T-helper 17 cell (primary cell): Measurements from ENCODE around the gene C11orf86. TPM values are rescaled to one million over a fixed set of nuclear protein-coding genes. Genes with fewer than 3 reads are reported as not detected.

Source experiments
- ATAC-seq: fragments of 150-1000 bp; cut with Tn5 transposase; 2 replicates; pipeline ENCODE4 v1.10.0; 2021; ENCODE audit warnings: mild to moderate bottlenecking, moderate library complexity
- DNase-seq, 3 donors: peaks; one replicate each; pipeline versions ENCODE4 v3.0.0 to v3.0.0-alpha.2; 2020 to 2021
- H3K9me3 ChIP-seq: one replicate; pipeline ENCODE4 v1.7.0; 2013; ENCODE audit warnings: low read length, mild to moderate bottlenecking; ENCODE audit not compliant: control insufficient read depth, poor library complexity, severe bottlenecking
- H3K27ac Mint-ChIP-seq: one replicate; pipeline ENCODE4 v1.8.0; 2022; ENCODE audit warnings: mild to moderate bottlenecking, moderate library complexity, mixed read lengths
- H3K27me3 Mint-ChIP-seq: one replicate; pipeline ENCODE4 v1.8.0; 2022; ENCODE audit warnings: mixed read lengths
- H3K36me3 Mint-ChIP-seq: one replicate; pipeline ENCODE4 v1.8.0; 2022; ENCODE audit warnings: low read depth, mixed read lengths
- H3K4me1 Mint-ChIP-seq: one replicate; pipeline ENCODE4 v1.8.0; 2022; ENCODE audit warnings: mild to moderate bottlenecking, mixed read lengths
- H3K4me3 Mint-ChIP-seq: one replicate; pipeline ENCODE4 v1.8.0; 2022; ENCODE audit warnings: mild to moderate bottlenecking, moderate library complexity, mixed read lengths
- total RNA-seq, 4 donors: library from RNA in 2 of 4; stranded (reverse) in 2 of 4; gene quantifications; one replicate each; pipeline ENCODE4 v1.2.3 and lab custom pipeline; 2022 to 2026

Gene C11orf86, protein sequence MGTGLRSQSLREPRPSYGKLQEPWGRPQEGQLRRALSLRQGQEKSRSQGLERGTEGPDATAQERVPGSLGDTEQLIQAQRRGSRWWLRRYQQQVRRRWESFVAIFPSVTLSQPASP
- not detected for total RNA-seq
- total RNA-seq (lab: John Stamatoyannopoulos, UW), result 0 reads per million in 2 donors

DNA sequence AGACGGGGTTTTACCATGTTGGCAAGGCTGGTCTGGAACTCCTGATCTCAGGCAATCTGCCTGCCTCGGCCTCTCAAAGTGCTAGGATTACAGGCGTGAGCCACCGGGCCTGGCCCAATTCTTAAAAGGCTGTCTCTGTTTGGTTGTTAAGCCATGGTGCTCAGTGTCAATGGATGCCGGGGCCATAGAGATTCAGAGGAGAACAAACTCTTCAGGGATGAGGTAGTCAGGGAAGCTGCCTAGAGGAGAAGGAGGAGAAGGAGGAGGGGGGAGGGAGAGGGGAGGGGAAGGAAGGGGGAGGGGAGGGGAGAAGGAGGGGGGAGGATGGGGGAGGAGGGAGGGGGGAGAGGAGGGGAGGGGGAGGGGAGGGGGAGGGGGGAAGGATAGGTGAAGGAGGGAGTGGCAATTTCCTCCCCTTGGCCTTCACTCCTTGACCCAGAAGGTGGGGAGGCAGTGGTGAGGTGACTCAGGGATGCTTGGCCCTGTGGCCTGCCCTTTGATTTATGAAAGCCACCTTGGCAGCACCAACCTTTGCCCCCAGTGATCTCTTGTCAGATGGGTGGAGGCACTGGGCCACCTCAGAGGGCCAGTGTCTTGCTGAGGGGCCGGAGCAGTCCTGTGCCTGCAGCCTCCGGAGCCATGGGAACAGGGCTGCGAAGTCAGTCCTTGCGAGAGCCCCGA is at the start of gene C11orf86:
Gene C11orf86, plus strand, starts transcription at position 581 of the 681 bp plus-strand sequence. Its CDS starts 59 bp downstream, at position 640.
- DNase-seq (no peak), ATAC-seq (no peak)
- H3K9me3 ChIP-seq, result no peaks in the 10 kb centered on the region
- peaks cover 4% of the 10 kb centered on the region for H3K36me3 Mint-ChIP-seq
- H3K4me1 Mint-ChIP-seq, result no peaks in the 10 kb centered on the region
- peaks cover 26% of the 10 kb centered on the region for H3K27me3 Mint-ChIP-seq
- no peak within 1 kb of the TSS for H3K4me3 Mint-ChIP-seq
- H3K27ac Mint-ChIP-seq, result no peak within 1 kb of the TSS

DNA sequence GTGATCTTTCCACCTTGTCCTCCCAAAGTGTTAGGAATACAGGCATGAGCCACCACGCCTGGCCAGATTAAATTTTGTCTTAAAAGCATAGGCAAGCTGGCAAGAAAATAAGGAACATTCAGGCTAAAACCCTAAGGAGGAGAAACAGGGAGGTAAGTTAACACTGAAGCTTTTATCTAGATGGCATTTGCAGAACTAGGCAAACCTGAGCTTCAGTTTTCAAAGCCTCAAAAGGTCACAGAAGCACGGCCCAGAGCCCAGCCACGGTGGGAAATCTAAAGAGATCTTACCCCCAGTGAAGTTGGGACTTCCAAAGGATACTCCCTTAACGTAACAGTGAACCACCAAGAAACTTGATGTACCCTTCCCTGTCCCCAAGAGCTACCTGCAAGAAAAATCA is 45.4 kb upstream of the C11orf86 start:
- DNase-seq (no peak), ATAC-seq (no peak)
- H3K4me1 Mint-ChIP-seq, result no peaks in the 10 kb centered on the region
- H3K27me3 Mint-ChIP-seq, result peaks cover 18% of the 10 kb centered on the region
- H3K27ac Mint-ChIP-seq, result no peak overlapping the region
- no peaks in the 10 kb centered on the region for H3K9me3 ChIP-seq
- H3K36me3 Mint-ChIP-seq, result peaks cover 4% of the 10 kb centered on the region
- no peak overlapping the region for H3K4me3 Mint-ChIP-seq

DNA sequence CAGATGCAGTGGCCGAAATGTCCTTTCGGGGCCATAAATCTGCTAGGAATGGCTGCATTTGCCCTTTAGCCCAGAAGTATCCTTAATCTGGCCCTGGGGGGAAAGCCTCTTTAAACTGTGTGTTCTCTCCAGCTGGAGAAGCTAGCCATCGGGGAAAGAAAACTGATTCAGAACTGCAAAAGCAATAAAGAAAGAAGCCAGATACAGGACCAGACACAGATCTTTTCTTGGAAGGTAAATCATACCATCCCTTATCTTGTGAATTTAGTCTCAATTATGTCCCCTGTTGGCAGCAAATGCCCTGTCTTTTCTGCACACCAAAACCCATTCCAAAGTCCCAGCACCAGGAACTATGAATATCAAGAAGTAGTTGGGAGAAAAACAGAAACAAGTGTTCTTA is 42.6 kb upstream of the C11orf86 start:
- DNase-seq (no peak), ATAC-seq (no peak)
- Mint-ChIP-seq H3K4me3 (no peak overlapping the region), H3K27me3 (peaks cover 21% of the 10 kb centered on the region), H3K27ac (no peak overlapping the region), H3K4me1 (no peaks in the 10 kb centered on the region), H3K36me3 (peaks cover 3% of the 10 kb centered on the region)
- no peaks in the 10 kb centered on the region for H3K9me3 ChIP-seq

DNA sequence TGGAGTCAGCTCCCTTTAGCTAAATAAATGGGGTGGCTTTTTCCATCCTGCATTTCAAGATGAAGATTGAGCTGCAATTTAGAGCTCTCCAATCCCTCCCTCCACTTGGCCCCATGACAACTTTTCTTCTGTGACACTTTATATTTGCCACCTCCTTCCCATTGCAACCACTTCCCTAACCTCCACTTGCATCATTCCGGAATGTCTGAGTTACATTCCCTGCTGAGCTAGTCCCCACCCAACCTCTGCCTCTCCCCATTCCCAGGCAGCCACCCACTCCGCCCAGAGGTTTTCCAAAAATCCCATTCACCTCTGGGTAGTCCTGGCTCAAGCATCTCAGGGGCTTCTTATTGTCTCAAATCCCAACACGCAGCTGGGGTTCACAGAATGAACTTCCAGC is 41.6 kb upstream of the C11orf86 start:
- Mint-ChIP-seq H3K27me3 (peaks cover 21% of the 10 kb centered on the region), H3K4me1 (no peaks in the 10 kb centered on the region), H3K36me3 (peaks cover 3% of the 10 kb centered on the region), H3K27ac (no peak overlapping the region), H3K4me3 (no peak overlapping the region)
- no peak for ATAC-seq
- no peak for DNase-seq
- H3K9me3 ChIP-seq, result no peaks in the 10 kb centered on the region

DNA sequence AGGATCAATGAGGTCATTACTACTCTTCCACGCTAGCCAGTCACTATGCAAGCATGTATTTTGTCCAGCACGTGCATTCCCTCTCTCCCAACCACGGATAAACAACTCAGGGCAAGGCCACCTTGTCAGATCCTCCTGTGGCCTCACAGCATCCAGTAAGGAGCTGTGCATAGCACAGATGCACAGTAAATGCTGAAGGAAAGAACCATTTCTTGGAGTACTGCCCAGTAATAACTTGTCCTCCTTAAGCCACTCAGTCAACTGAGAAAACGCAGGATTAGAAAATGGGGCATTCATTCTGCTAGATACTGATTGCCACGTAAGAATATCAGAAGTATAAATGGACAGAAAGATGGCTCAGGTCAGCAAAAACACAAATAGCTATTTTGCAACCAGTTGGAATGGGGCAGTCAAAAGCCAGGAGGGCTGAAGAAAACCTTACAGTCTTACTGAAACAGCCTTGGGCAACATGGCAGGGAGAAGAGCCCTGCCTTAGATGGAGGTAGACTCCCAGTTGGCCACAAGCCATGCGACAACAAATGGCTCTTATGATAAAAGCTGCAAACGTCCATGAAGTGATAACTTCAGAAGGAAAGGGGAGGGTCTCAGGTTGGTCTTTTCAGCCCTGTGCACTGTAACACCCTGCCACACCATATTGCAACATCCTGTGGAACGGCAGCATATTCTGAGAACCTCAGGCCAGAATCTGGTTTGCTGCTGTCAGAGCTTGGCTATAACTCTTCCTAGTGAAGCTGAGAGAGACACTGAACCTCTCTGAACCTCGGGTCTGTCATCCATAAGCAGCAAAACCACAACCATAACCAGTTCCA is 39.9 kb upstream of the C11orf86 start:
- no peak for ATAC-seq
- H3K36me3 Mint-ChIP-seq, result peaks cover 3% of the 10 kb centered on the region
- H3K27ac Mint-ChIP-seq, result no peak overlapping the region

DNA sequence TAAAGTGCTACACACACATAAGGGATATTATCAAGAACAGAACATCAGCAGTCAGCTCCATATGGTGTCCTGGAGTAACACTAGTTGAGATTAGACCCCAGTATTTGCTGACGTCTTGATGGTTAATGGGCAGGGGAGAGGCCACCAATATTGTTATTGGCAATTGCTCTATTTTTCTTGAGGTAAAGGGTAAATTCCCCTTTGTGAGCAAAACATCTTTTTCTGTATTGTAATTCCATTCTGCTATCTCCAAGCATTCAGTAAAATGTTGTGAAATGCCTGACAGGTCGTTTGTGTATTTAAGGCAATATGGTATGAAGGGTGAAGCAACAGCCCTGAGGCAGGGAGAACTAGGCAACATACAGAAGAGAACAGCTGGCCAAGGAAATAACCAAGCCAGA is 38.8 kb upstream of the C11orf86 start:
- H3K4me3 Mint-ChIP-seq, result no peak overlapping the region
- no peak overlapping the region for H3K27ac Mint-ChIP-seq
- H3K9me3 ChIP-seq, result no peaks in the 10 kb centered on the region
- ATAC-seq (no peak), DNase-seq (no peak)
- H3K27me3 Mint-ChIP-seq, result peaks cover 21% of the 10 kb centered on the region
- H3K36me3 Mint-ChIP-seq, result peaks cover 3% of the 10 kb centered on the region
- no peaks in the 10 kb centered on the region for H3K4me1 Mint-ChIP-seq

More for the DNA sequence above, 39.9 kb upstream of the C11orf86 start:
- no peak for DNase-seq
- peaks cover 21% of the 10 kb centered on the region for H3K27me3 Mint-ChIP-seq
- no peaks in the 10 kb centered on the region for H3K4me1 Mint-ChIP-seq
- no peak overlapping the region for H3K4me3 Mint-ChIP-seq
- no peaks in the 10 kb centered on the region for H3K9me3 ChIP-seq

DNA sequence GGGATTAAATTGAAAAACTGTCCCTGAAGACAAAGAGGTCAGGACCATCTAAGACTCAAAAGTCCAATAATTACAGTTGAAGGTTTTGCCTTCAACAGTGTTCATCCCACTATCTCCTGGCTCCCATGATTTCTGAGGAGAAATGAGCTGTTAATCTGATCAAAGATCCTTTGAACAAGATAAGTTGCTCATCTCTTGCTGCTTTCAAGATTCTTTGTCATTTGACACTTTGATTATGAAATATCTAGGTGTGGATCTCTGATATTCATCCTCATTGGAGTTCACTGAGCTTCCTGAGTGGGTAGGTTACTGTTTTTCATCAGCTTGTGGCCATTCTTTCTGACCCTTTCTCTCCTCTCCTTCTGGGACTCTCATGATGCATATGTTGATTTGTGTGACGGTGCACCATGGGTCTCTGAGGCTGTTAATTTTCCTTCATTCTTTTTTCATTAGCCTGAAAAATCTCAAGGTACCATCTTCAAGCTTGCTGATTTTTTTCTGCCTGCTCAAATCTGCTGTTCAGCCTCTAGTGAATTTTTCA is 37.8 kb upstream of the C11orf86 start:
- Mint-ChIP-seq H3K27me3 (peaks cover 21% of the 10 kb centered on the region), H3K36me3 (peaks cover 3% of the 10 kb centered on the region), H3K27ac (no peak overlapping the region), H3K4me3 (no peak overlapping the region), H3K4me1 (no peaks in the 10 kb centered on the region)
- DNase-seq, result no peak
- no peak for ATAC-seq
- no peaks in the 10 kb centered on the region for H3K9me3 ChIP-seq

DNA sequence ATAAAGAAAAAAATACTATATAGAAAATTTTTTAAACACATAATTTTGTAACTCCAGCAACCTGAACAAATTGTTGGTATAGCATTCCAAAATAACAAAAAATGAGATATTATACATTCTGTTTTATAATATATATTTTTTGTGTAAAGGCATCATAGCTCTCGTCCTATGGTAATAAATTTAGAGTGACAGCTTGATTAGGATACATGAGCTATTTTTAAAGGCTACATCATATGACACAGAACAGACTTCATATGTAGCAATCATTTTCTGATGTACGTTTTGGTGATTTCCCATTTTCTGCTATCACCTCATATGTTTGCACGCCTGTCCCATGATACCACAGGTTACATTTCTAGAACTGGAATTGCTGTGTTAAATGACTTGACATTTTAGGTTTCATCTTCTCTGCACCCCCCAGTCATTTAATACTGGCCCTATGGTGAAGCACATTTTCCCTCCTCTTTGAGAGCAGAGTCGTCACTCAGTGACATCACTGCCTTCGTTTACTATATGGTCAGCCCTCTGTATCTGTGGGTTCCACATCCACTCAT is 36.4 kb upstream of the C11orf86 start:
- Mint-ChIP-seq H3K4me3 (no peak overlapping the region), H3K27ac (no peak overlapping the region), H3K36me3 (peaks cover 3% of the 10 kb centered on the region), H3K4me1 (no peaks in the 10 kb centered on the region), H3K27me3 (peaks cover 12% of the 10 kb centered on the region)
- DNase-seq (no peak), ATAC-seq (no peak)
- H3K9me3 ChIP-seq, result no peaks in the 10 kb centered on the region

DNA sequence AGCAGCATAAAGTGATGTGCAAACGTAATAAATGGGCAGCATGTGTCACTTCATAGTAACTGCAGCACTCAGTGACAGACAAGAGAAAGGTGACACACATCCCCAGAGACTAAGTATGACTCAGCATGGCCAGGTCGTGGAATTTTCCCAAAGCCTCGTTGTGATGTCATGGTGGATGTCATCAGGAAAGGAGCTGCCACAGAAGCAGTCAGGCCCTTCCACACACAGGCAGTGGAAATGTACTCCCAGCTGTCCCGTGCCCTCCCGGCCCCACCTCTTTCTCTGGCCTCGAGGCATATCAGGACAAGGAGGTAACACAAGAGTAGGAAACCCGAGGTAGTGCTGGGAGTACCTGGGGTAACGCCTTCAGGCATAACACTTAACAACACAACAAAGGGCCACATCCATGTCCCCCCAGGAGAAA is 25.0 kb upstream of the C11orf86 start:
- Mint-ChIP-seq H3K4me1 (peaks cover 2% of the 10 kb centered on the region), H3K27me3 (no peaks in the 10 kb centered on the region), H3K4me3 (no peak overlapping the region), H3K36me3 (no peaks in the 10 kb centered on the region), H3K27ac (no peak overlapping the region)
- H3K9me3 ChIP-seq, result peaks cover 3% of the 10 kb centered on the region
- DNase-seq (no peak), ATAC-seq (no peak)

DNA sequence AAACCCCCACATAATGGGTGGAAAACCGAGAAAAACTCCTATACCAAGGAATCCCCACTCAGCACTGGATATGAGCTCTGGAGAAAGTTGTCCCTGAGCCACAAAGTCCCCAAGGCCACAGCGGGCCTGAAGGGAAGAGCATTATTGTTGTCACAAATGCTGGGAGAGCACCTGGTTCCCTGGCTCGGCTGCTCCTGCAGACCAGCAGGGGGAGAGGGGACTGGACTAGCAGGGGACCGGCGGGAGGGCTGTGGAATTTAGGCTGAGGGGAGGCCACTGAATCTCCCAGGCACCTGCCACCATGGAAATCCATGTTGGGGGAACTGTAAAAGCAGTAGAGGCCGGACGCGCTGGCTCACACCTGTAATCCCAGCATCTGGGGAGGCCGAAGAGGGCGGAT is 24.0 kb upstream of the C11orf86 start:
- Mint-ChIP-seq H3K27me3 (no peaks in the 10 kb centered on the region), H3K4me1 (peaks cover 4% of the 10 kb centered on the region), H3K4me3 (no peak overlapping the region), H3K27ac (no peak overlapping the region), H3K36me3 (no peaks in the 10 kb centered on the region)
- H3K9me3 ChIP-seq, result peaks cover 3% of the 10 kb centered on the region
- no peak for DNase-seq
- ATAC-seq, result no peak

DNA sequence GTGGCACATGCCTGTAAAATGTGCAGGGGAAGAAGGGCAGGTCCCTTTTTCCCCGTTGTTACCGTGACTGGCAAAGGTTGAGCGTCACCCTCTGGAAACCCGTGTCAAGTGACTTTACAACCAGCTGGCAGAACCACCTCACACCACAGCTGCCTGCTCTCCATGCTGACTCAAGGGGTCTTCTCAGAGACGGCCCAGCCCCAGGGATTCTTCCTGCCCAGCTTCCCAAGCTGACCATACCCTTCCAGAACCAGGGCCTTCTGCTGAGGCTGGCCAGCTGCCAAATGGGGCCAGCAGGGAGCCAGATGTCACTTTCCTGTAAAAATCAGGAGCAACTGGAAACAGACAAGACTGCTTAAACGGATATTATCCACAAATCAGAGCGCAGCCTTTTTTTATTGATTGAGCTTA is 23.2 kb upstream of the C11orf86 start:
- Mint-ChIP-seq H3K27ac (no peak overlapping the region), H3K4me3 (no peak overlapping the region), H3K27me3 (no peaks in the 10 kb centered on the region), H3K36me3 (no peaks in the 10 kb centered on the region), H3K4me1 (peaks cover 8% of the 10 kb centered on the region)
- ATAC-seq (no peak), DNase-seq (no peak)
- H3K9me3 ChIP-seq, result peaks cover 3% of the 10 kb centered on the region

DNA sequence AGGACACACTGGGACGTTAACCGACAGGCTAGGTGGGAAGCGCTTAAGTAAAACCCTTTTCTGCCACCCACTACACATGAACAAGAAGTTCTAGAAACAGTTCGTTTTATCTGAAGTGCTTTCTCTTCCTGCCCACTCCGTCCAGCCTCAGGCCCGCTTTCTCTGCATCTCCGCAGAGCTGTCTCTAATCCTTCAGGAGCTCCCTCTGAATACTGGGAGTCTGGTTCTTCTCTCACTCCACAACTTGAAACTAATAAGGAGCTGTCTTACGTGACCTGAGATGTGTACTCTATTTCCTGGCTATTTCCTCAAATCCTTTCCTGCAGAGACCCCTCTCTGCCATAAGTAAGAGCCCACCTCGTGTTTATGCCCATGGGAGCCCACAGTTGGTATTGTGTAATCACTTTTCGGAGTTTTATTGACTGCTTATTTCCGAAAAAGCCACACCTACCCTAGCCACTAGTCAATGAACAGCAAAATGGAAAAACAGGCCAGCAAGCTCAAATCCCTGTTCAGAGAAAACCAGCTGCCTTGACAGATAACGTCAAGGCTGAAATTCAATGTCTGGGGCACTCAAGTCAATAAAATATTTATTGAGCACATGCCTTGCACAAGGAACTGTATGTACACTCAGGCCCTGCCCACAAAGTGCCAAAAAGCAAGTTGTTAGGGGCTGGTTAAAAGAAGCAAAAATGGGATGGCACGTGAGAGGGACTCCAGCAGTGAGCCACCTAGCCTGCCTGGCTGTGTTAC is 21.8 kb upstream of the C11orf86 start:
- Mint-ChIP-seq H3K4me1 (peaks cover 9% of the 10 kb centered on the region), H3K27ac (no peak overlapping the region), H3K27me3 (no peaks in the 10 kb centered on the region), H3K36me3 (no peaks in the 10 kb centered on the region), H3K4me3 (no peak overlapping the region)
- no peak for ATAC-seq
- no peak for DNase-seq
- H3K9me3 ChIP-seq, result peaks cover 3% of the 10 kb centered on the region
